ENCODE data around the gene AIFM3. TPM values are rescaled to one million over a fixed set of nuclear protein-coding genes. Genes with fewer than 3 reads are reported as not detected.

AIFM3 gene
- total and polyA plus RNA-seq, 2 of the 13 experiments (the other 11 are each of a cell fraction or from before 2014, with no cell fraction given), result 9.0 to 15.3 TPM

DNA sequence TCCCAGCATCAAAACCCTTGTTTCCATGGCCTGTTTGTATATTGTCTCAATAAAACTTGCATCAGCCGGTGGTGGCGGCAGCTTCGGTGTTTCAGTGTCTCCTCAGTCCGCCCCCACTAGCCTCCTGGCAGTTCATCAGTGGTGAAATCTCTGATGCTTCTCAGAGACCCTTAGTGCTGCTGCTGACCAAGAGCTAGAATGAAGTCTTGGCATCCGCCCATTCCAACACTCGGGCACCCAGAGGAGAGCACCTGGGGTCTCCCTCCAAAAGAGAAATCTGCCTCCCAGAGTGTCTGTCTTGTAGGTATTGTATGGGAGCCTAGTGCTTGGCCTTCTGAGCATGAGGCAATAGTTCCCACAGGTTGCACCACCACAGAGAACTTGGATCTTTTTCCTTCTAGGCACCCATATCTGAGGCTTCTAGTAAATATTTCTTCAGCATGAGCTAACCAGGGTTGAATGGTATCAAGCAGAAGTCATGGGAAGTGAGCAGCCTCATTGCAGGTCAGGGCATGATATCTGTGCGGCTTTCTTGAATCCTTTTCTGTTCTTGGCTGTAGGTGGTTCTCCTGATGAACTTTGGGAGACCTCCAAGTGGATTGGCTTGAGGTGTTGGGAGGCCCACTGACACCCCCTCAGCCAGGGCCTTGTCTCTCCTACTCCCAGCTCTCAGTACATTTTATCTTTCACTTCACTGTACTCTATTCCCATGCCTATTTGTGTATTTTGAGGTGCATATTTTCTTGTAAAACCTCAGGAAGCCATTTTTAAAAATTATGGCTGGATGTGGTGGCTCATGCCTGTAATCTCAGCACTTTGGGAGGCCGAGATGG, 13.2 kb upstream of the AIFM3 start (continued):
- TF ChIP-seq ARID4A (CRISPR knock-in tag; IDR thresholded peaks at IDR 0.05; ENCODE audit: borderline replicate concordance), result no peak; the same call in 1 of the 2 replicates
- peak; percentile 97 for TF ChIP-seq BCL6 (CRISPR knock-in tag; IDR thresholded peaks at IDR 0.05)
- TF ChIP-seq, protein P1, sequence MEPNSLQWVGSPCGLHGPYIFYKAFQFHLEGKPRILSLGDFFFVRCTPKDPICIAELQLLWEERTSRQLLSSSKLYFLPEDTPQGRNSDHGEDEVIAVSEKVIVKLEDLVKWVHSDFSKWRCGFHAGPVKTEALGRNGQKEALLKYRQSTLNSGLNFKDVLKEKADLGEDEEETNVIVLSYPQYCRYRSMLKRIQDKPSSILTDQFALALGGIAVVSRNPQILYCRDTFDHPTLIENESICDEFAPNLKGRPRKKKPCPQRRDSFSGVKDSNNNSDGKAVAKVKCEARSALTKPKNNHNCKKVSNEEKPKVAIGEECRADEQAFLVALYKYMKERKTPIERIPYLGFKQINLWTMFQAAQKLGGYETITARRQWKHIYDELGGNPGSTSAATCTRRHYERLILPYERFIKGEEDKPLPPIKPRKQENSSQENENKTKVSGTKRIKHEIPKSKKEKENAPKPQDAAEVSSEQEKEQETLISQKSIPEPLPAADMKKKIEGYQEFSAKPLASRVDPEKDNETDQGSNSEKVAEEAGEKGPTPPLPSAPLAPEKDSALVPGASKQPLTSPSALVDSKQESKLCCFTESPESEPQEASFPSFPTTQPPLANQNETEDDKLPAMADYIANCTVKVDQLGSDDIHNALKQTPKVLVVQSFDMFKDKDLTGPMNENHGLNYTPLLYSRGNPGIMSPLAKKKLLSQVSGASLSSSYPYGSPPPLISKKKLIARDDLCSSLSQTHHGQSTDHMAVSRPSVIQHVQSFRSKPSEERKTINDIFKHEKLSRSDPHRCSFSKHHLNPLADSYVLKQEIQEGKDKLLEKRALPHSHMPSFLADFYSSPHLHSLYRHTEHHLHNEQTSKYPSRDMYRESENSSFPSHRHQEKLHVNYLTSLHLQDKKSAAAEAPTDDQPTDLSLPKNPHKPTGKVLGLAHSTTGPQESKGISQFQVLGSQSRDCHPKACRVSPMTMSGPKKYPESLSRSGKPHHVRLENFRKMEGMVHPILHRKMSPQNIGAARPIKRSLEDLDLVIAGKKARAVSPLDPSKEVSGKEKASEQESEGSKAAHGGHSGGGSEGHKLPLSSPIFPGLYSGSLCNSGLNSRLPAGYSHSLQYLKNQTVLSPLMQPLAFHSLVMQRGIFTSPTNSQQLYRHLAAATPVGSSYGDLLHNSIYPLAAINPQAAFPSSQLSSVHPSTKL (CRISPR knock-in tag; IDR thresholded peaks at IDR 0.05), result peak; percentile 37; the same call in 1 of the 2 replicates
- TF ChIP-seq ZNF577 (CRISPR knock-in tag; IDR thresholded peaks at IDR 0.05; ENCODE audit: borderline replicate concordance, low read depth), result no peak
- TF ChIP-seq NR0B2 (CRISPR knock-in tag; IDR thresholded peaks at IDR 0.05), result no peak
- no peak for TF ChIP-seq ZSCAN29 (CRISPR knock-in tag; conservative IDR thresholded peaks at IDR 0.05)
- TF ChIP-seq ZSCAN9 (CRISPR knock-in tag; IDR thresholded peaks at IDR 0.05; ENCODE audit: borderline replicate concordance), result no peak
- TF ChIP-seq ZNF513 (CRISPR knock-in tag; conservative IDR thresholded peaks at IDR 0.05), result no peak
- TF ChIP-seq ZMAT3 (CRISPR knock-in tag; conservative IDR thresholded peaks at IDR 0.05), result no peak
- TF ChIP-seq ZFX (CRISPR knock-in tag; IDR thresholded peaks at IDR 0.05; ENCODE audit: low read depth), result no peak
- TF ChIP-seq, protein P2, sequence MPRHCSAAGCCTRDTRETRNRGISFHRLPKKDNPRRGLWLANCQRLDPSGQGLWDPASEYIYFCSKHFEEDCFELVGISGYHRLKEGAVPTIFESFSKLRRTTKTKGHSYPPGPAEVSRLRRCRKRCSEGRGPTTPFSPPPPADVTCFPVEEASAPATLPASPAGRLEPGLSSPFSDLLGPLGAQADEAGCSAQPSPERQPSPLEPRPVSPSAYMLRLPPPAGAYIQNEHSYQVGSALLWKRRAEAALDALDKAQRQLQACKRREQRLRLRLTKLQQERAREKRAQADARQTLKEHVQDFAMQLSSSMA (CRISPR knock-in tag; IDR thresholded peaks at IDR 0.05), result no peak
- no peak for TF ChIP-seq ZNF296 (CRISPR knock-in tag; conservative IDR thresholded peaks at IDR 0.05)
- TF ChIP-seq, protein P3, sequence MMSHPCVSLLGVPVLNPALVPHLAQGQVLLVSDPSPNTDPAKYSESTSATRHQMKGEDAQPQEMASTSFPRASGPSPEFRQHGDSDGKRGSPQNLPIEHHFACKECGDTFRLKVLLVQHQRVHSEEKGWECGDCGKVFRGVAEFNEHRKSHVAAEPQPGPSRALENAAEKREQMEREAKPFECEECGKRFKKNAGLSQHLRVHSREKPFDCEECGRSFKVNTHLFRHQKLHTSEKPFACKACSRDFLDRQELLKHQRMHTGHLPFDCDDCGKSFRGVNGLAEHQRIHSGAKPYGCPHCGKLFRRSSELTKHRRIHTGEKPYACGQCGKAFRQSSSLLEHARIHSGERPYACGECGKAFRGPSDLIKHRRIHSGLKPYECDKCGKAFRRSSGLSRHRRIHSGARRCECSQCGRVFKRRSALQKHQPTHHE (CRISPR knock-in tag; IDR thresholded peaks at IDR 0.05; ENCODE audit: borderline replicate concordance), result no peak
- TF ChIP-seq KAT2B (IDR thresholded peaks at IDR 0.05; ENCODE audit: borderline replicate concordance, low read depth, low read length), result no peak
- TF ChIP-seq FOSL2 (CRISPR knock-in tag; IDR thresholded peaks at IDR 0.05), result no peak
- no peak for TF ChIP-seq CENPT (CRISPR knock-in tag; IDR thresholded peaks at IDR 0.05; ENCODE audit: low read depth)
